ENCODE measurements around the gene ZNF513.

The ZNF513 gene

GRCh38 chr2:27375513-27376099 is 4.9 kb downstream of the ZNF513 start:
- H3K27me3 ChIP-seq: no peaks in the 10 kb centered on the region
- peaks cover 71% of the 10 kb centered on the region for H4K20me1 ChIP-seq
- no peaks in the 10 kb centered on the region for H3K9me3 ChIP-seq
- H3K4me1 ChIP-seq: peaks cover 51% of the 10 kb centered on the region
- no peak for TF ChIP-seq Cebpa-rat (IDR thresholded peaks at IDR 0.05)
- no peak overlapping the region for H3K4me2 ChIP-seq
- H3K27ac ChIP-seq: no peak overlapping the region
- no peak overlapping the region for H3K9ac ChIP-seq
- no peak overlapping the region for H3K4me3 ChIP-seq
- H3K36me3 ChIP-seq: peaks cover 61% of the 10 kb centered on the region

GRCh38 chr2:27373567-27373966 is 7.0 kb downstream of the ZNF513 start:
- no peak for TF ChIP-seq Cebpa-rat (IDR thresholded peaks at IDR 0.05)
- Histone ChIP-seq H3K27me3 (no peaks in the 10 kb centered on the region), H3K9ac (no peak overlapping the region), H3K4me2 (peak overlapping the region; percentile 90; the same call in 1 of the 2 replicates), H3K27ac (no peak overlapping the region), H3K9me3 (no peaks in the 10 kb centered on the region), H3K36me3 (peaks cover 60% of the 10 kb centered on the region), H3K4me3 (no peak overlapping the region), H3K4me1 (peaks cover 46% of the 10 kb centered on the region), H4K20me1 (peaks cover 71% of the 10 kb centered on the region)

- H3K4me2 ChIP-seq: peak overlapping the region; percentile 90
- TF ChIP-seq Cebpa-rat (IDR thresholded peaks at IDR 0.05): no peak
- H3K9me3 ChIP-seq: no peaks in the 10 kb centered on the region
- no peaks in the 10 kb centered on the region for H3K27me3 ChIP-seq
- peaks cover 64% of the 10 kb centered on the region for H4K20me1 ChIP-seq
- H3K4me3 ChIP-seq: no peak overlapping the region
- no peak overlapping the region for H3K27ac ChIP-seq
- peaks cover 60% of the 10 kb centered on the region for H3K36me3 ChIP-seq
- H3K9ac ChIP-seq: no peak overlapping the region
- H3K4me1 ChIP-seq: peaks cover 46% of the 10 kb centered on the region
Measured at GRCh38 chr2:27372937-27373336, 7.6 kb downstream of the ZNF513 start.

GRCh38 chr2:27370816-27371620 is 9.5 kb downstream of the ZNF513 start:
- no peak for TF ChIP-seq Cebpa-rat (IDR thresholded peaks at IDR 0.05)
- no peaks in the 10 kb centered on the region for H3K27me3 ChIP-seq
- H4K20me1 ChIP-seq: peaks cover 45% of the 10 kb centered on the region
- peak overlapping the region; percentile 98 for H3K9ac ChIP-seq
- peak overlapping the region; percentile 97 for H3K4me3 ChIP-seq
- H3K36me3 ChIP-seq: peaks cover 60% of the 10 kb centered on the region
- H3K27ac ChIP-seq: peak overlapping the region; percentile 99
- peak overlapping the region; percentile 90 for H3K4me2 ChIP-seq
- H3K9me3 ChIP-seq: no peaks in the 10 kb centered on the region
- peaks cover 44% of the 10 kb centered on the region for H3K4me1 ChIP-seq

- H3K27me3 ChIP-seq: no peaks in the 10 kb centered on the region
- H3K36me3 ChIP-seq: peaks cover 59% of the 10 kb centered on the region
- peak within 1 kb of the TSS; percentile 97 for H3K4me3 ChIP-seq
- H4K20me1 ChIP-seq: peaks cover 37% of the 10 kb centered on the region
- H3K27ac ChIP-seq: peak within 1 kb of the TSS; percentile 99
- TF ChIP-seq Cebpa-rat (IDR thresholded peaks at IDR 0.05): no peak
- no peaks in the 10 kb centered on the region for H3K9me3 ChIP-seq
- peak within 1 kb of the TSS; percentile 98 for H3K9ac ChIP-seq
- H3K4me2 ChIP-seq: peak within 1 kb of the TSS; percentile 99
- peaks cover 44% of the 10 kb centered on the region for H3K4me1 ChIP-seq
Measured at GRCh38 chr2:27370026-27370815, 10.3 kb downstream of the ZNF513 start, which contains the start of the genes EIF2B4 and SNX17. TSS of gene EIF2B4 (minus strand) at chr2:27370338. CDS start at chr2:27370314, 24 bp downstream. TSS of gene SNX17 (plus strand) at chr2:27370616. CDS start at chr2:27370744, 128 bp downstream.

GRCh38 chr2:27369471-27370025 is 11.0 kb downstream of the ZNF513 start:
- Histone ChIP-seq H4K20me1 (peaks cover 37% of the 10 kb centered on the region), H3K36me3 (peaks cover 59% of the 10 kb centered on the region)

GRCh38 chr2:27363933-27364332 is 16.6 kb downstream of the ZNF513 start:
- H3K27me3 ChIP-seq: no peaks in the 10 kb centered on the region

More at GRCh38 chr2:27369471-27370025, 11.0 kb downstream of the ZNF513 start:
- H3K9ac ChIP-seq: peak overlapping the region; percentile 98
- H3K4me3 ChIP-seq: peak overlapping the region; percentile 97
- no peaks in the 10 kb centered on the region for H3K27me3 ChIP-seq
- TF ChIP-seq Cebpa-rat (IDR thresholded peaks at IDR 0.05): no peak
- H3K4me1 ChIP-seq: peaks cover 44% of the 10 kb centered on the region
- no peaks in the 10 kb centered on the region for H3K9me3 ChIP-seq
- H3K27ac ChIP-seq: peak overlapping the region; percentile 99
- peak overlapping the region; percentile 99 for H3K4me2 ChIP-seq

GRCh38 chr2:27362678-27363420 is 17.7 kb downstream of the ZNF513 start:
- Histone ChIP-seq H4K20me1 (peaks cover 12% of the 10 kb centered on the region), H3K4me1 (peaks cover 8% of the 10 kb centered on the region), H3K36me3 (peaks cover 60% of the 10 kb centered on the region), H3K4me2 (no peak overlapping the region), H3K9ac (no peak overlapping the region), H3K4me3 (no peak overlapping the region), H3K9me3 (no peaks in the 10 kb centered on the region), H3K27me3 (no peaks in the 10 kb centered on the region), H3K27ac (no peak overlapping the region)
- TF ChIP-seq Cebpa-rat (IDR thresholded peaks at IDR 0.05): no peak

More at GRCh38 chr2:27363933-27364332, 16.6 kb downstream of the ZNF513 start:
- Histone ChIP-seq H3K9me3 (no peaks in the 10 kb centered on the region), H3K4me1 (peaks cover 10% of the 10 kb centered on the region), H3K9ac (no peak overlapping the region), H3K4me2 (no peak overlapping the region), H3K4me3 (no peak overlapping the region), H3K36me3 (peaks cover 71% of the 10 kb centered on the region), H4K20me1 (peaks cover 15% of the 10 kb centered on the region), H3K27ac (no peak overlapping the region)
- no peak for TF ChIP-seq Cebpa-rat (IDR thresholded peaks at IDR 0.05)
